RWPE1 (cell line): Measurements from ENCODE around the gene STAT5B.

Source experiments
- CTCF ChIA-PET: fragments of 350-600 bp; sonication (Branson Sonifier 250); formaldehyde crosslinking; extraction: SDS; loops from one replicate; lab custom pipeline; 2021; lab: Yijun Ruan, JAX
- POLR2A ChIA-PET: fragments of 400-600 bp; formaldehyde crosslinking; extraction: SDS; loops from one replicate; lab custom pipeline; 2020; ENCODE audit warnings: antibody characterized with exemption; ENCODE audit not compliant: low non-redundant PET; lab: Yijun Ruan, JAX
- DNase-seq: peaks from one replicate; pipeline ENCODE4 v3.0.0; 2012; ENCODE audit warnings: low spot score
- H3K27ac ChIP-seq: fragments of 450-650 bp; 2 replicates; pipeline ENCODE4 v1.5.1; 2017
- TF ChIP-seq, protein P1 (sequence below): fragments of 450-650 bp; conservative IDR thresholded peaks from 2 replicates; pipeline ENCODE4 v1.5.1; 2017; ENCODE audit warnings: low read depth, mild to moderate bottlenecking

The STAT5B gene

DNA sequence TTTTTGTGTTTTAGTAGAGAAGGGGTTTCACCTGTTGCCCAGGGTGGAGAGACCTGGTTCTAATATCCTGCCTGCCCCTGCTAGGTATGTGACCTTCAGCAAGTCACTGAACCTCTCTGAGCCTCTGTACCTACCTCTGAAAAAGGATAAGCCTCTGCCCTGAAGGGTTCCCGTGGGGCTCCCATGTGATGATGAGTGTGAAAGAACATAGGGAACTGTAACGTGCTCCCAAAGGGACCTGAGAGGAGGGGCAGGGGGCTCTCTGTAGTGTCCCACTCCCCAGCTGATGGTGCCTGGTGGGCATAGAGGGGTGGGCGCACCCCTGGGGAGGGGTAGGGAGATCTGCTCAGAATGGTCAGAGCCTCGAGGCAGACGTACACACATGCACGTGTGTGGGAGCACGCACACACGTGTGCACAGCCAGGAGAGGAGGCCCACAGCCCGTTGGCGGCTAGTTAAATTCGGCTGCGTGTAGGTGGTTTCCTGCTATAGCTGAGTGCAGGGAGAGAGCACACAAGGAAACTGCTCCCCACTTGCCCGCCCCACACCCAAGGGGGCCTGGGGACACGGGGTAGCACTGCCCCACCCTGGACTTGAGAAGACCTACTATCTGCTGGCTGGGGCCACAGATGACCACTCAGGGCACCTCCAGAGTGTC is 101.9 kb downstream of the STAT5B start:
- no peak for DNase-seq
- TF ChIP-seq, protein P1, sequence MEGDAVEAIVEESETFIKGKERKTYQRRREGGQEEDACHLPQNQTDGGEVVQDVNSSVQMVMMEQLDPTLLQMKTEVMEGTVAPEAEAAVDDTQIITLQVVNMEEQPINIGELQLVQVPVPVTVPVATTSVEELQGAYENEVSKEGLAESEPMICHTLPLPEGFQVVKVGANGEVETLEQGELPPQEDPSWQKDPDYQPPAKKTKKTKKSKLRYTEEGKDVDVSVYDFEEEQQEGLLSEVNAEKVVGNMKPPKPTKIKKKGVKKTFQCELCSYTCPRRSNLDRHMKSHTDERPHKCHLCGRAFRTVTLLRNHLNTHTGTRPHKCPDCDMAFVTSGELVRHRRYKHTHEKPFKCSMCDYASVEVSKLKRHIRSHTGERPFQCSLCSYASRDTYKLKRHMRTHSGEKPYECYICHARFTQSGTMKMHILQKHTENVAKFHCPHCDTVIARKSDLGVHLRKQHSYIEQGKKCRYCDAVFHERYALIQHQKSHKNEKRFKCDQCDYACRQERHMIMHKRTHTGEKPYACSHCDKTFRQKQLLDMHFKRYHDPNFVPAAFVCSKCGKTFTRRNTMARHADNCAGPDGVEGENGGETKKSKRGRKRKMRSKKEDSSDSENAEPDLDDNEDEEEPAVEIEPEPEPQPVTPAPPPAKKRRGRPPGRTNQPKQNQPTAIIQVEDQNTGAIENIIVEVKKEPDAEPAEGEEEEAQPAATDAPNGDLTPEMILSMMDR: no peak
- ChIA-PET POLR2A (no interaction called here), CTCF (no interaction called here)
- no peak overlapping the region for H3K27ac ChIP-seq

DNA sequence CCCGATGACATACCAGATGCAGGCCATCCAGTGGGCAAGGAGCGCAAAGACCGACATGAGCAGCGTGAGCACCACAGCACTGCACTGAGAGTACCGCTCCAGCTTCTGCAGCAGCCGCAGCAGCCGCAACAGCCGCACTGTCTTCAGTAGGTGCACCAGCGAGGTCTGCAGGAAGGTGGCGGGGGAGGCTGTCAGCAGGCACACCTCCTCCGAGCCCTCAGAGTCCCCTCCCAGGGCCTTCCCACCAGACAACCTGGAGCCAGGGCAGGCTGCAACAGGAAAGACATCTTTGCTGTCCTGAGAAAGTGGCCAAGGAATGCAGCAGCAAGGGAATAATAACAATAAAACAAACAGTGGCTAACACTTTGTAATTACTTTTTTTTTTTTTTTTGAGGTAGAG is 104.4 kb downstream of the STAT5B start:
- TF ChIP-seq, protein P1: no peak
- DNase-seq: peak; percentile 54
- ChIA-PET POLR2A (interaction anchor here (0.7 to 0.8 kb wide), 2 partner anchors 10 to 51 kb away, joined by 3 to 12 read pairs; no protein-coding TSS in a partner anchor), CTCF (interaction anchor here (0.6 to 0.7 kb wide), 3 partner anchors 95 to 1283 kb away, joined by 3 to 7 read pairs (median 3); no protein-coding TSS in a partner anchor)
- no peak overlapping the region for H3K27ac ChIP-seq

DNA sequence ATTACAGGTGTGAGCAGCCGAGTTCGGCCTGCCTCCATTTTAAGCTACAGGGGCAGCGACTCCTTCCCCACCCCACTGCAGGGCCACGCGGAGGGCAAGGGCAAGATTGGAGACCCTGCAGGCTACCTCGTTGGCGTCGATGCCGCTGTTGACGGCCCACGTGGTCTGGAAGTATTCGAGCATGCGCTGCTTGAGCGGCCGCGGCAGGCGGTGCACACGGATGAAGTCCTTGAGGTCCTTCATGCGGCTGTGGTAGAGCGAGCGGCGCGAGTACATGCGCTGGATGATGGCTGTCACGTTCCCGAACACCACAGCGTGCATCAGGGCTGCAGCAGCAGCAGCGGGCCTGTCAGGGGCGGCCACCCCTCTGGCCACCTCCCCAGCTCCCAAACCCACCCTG is 106.8 kb downstream of the STAT5B start:
- ChIA-PET CTCF (no interaction called here), POLR2A (no interaction called here)
- TF ChIP-seq, protein P1: no peak

DNA sequence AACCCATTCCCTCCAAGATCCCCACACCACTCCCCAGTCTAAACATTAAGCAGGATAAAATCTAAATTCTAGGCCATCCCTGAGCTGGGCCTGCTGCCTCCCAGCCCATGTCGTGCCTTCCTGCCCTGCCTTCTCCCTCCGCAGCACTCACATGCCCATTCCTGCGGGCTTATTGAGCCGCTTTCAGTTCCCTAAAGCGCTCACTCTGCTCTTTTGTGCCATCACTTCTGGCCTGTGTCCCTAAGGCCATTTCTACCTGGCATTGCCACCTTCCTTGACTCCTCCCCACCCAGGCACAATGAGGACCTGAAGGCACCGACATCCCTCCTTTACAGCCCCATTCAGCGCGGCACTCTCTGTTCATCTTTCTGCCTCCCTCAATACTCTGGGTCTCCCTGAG is 108.4 kb downstream of the STAT5B start:
- no peak for DNase-seq
- TF ChIP-seq, protein P1: no peak
- ChIA-PET CTCF (interaction anchor here (0.7 kb wide), 2 partner anchors 14 to 206 kb away, joined by 3 to 4 read pairs; no protein-coding TSS in a partner anchor), POLR2A (no interaction called here)
- no peak overlapping the region for H3K27ac ChIP-seq

More for the DNA sequence above, 106.8 kb downstream of the STAT5B start:
- no peak overlapping the region for H3K27ac ChIP-seq
- DNase-seq: no peak

DNA sequence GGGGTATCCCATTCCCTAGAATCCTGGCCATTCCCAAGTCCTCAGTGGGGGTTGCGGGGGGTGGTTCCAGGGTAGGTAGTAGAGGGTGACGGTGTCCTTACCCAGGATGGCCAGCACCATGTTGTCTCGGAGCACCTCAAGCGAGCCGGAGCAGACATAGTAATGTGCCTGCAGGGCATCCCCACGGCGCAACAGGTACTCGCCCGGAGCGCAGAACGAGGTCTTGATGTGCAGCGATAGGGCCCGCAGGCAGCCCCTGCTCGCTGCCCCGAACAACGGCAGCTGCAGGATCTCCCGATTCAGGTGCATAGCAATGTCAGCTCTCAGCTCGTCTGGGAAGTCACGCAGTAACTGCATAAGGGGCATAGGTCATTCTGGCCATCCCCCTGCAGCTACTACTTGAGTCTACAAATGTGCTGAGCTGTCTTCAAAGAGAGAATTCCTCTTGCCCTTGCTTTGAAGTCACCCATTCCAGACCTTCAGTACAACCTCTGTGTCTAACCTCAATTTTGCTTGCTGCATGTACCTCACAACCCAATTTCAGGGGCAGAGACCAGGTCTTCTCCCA is 109.9 kb downstream of the STAT5B start:
- DNase-seq: no peak
- ChIA-PET POLR2A (no interaction called here), CTCF (interaction anchor here (0.6 kb wide), 1 partner anchor 20 kb away, joined by 3 read pairs; no protein-coding TSS in a partner anchor)
- TF ChIP-seq, protein P1: no peak
- no peak overlapping the region for H3K27ac ChIP-seq

DNA sequence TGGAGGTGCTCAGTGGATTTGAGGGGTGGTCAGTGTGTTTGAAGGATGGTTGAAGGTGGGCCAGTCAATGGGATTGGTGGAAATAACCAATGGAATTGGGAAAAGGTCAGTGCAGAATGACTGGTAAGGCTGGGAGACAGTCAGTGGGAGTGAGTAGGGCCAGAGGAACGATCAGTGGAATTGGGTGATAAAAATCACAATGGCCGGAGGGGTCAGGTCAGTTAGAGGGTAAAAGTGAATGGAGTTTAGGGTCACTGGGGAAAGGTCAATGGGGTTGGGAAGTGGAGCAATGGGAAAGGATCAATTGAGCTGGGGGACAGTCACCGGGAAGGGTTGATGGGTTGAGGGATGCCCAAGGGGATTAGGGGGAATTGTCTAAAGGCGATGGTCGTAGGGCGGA is 110.4 kb downstream of the STAT5B start:
- POLR2A ChIA-PET: no interaction called here

More for the DNA sequence above, 110.4 kb downstream of the STAT5B start:
- DNase-seq: no peak
- CTCF ChIA-PET: interaction anchor here (0.6 kb wide), 1 partner anchor 19 kb away, joined by 3 read pairs; no protein-coding TSS in a partner anchor
- no peak overlapping the region for H3K27ac ChIP-seq
- TF ChIP-seq, protein P1: no peak
